Gastroesophageal sphincter (tissue), 4 donors: ENCODE measurements around the gene GDPD5. TPM values are rescaled to one million over a fixed set of nuclear protein-coding genes. Genes with fewer than 3 reads are reported as not detected.

Source experiments
- ATAC-seq: fragments of 150-250 bp; one replicate; pipeline ENCODE4 v1.9.1; 2016; ENCODE audit warnings: mild to moderate bottlenecking, moderate library complexity
- H3K27ac ChIP-seq, 4 donors: fragments of 200-600 bp; sonication (generic) in 3 of 4; 1 replicate in 3 of 4; 2 replicates in 1 of 4; pipeline ENCODE4 v1.5.1; 2016 to 2019
- H3K27me3 ChIP-seq: fragments of 200-600 bp; sonication (generic); one replicate; pipeline ENCODE4 v1.5.1; 2019
- H3K36me3 ChIP-seq, 2 donors: fragments of 200-600 bp; sonication (generic); one replicate each; pipeline ENCODE4 v1.5.1; 2019; ENCODE audit warnings: control low read depth in 1 of 2
- H3K4me1 ChIP-seq, 3 donors: fragments of 200-600 bp; sonication (generic); 1 replicate in 2 of 3; 2 replicates in 1 of 3; pipeline ENCODE4 v1.5.1; 2016 to 2019; ENCODE audit warnings: control low read depth in 2 of 3
- H3K4me3 ChIP-seq, 2 donors: fragments of 200-600 bp; sonication (generic); one replicate each; pipeline ENCODE4 v1.5.1; 2019; ENCODE audit warnings: mild to moderate bottlenecking in 1 of 2, moderate library complexity in 1 of 2
- H3K9me3 ChIP-seq, 3 donors: fragments of 200-600 bp; sonication (generic); one replicate each; pipeline ENCODE4 v1.5.1; 2017 to 2019; ENCODE audit warnings: control low read depth in 2 of 3
- CTCF ChIP-seq, 4 experiments: fragments of 200-600 bp in 2 of 4; fragments of 450-650 bp in 2 of 4; sonication (generic) in 1 of 4; IDR thresholded peaks; one replicate each; pipeline ENCODE4 v1.5.1; 2017 to 2019; ENCODE audit warnings: antibody characterized with exemption in 4 of 4, mild to moderate bottlenecking in 2 of 4, moderate library complexity in 2 of 4
- EP300 ChIP-seq: sonication (generic); formaldehyde crosslinking; IDR thresholded peaks from one replicate; pipeline ENCODE4 v1.6.1; 2017; ENCODE audit warnings: antibody characterized with exemption, mild to moderate bottlenecking
- POLR2A ChIP-seq, 2 donors: fragments of 450-650 bp; IDR thresholded peaks; one replicate each; pipeline ENCODE4 v1.6.1; 2017; ENCODE audit warnings: antibody characterized with exemption in 2 of 2, mild to moderate bottlenecking in 2 of 2, moderate library complexity in 1 of 2
- POLR2AphosphoS5 ChIP-seq: sonication (generic); formaldehyde crosslinking; IDR thresholded peaks from one replicate; pipeline ENCODE4 v1.6.1; 2017; ENCODE audit warnings: antibody characterized with exemption
- WGBS, 2 donors: methylation state at CpG; one replicate each; pipeline ENCODE4 v1.1.5; 2018; ENCODE audit warnings: low coverage in 1 of 2; 5-methylcytosine and 5-hydroxymethylcytosine counted together
- total RNA-seq, 4 donors: library from RNA; depleted of rRNA; stranded (reverse); fragments of >200 nt; gene quantifications; one replicate each; pipeline ENCODE4 v1.1.0, GENCODE V29; 2016

Gene GDPD5
- total RNA-seq, 4 donors from 2014 or later = 3.8 to 9.3 (median 6.4) TPM

GRCh38 chr11:75520688-75521087, 5.1 kb downstream of the GDPD5 start:
- Histone ChIP-seq H3K27ac (no peak overlapping the region), H3K4me1 (peaks cover 0 to 30% (median 10%) of the 10 kb centered on the region in 3 donors), H3K9me3 (no peaks in the 10 kb centered on the region), H3K36me3 (no peaks in the 10 kb centered on the region), H3K27me3 (peaks cover 13% of the 10 kb centered on the region), H3K4me3 (no peak overlapping the region)
- 100% methylated on average over 1 of the region's 7 CpGs; no CpG with 5 or more reads in 1 of the 2 donors for WGBS, 2 donors
- no peak for TF ChIP-seq EP300
- no peak for TF ChIP-seq CTCF (IDR thresholded peaks at IDR 0.05)
- TF ChIP-seq POLR2A (IDR thresholded peaks at IDR 0.05) = no peak
- TF ChIP-seq POLR2AphosphoS5 = no peak
- no peak for ATAC-seq

GRCh38 chr11:75518771-75519653, 6.7 kb downstream of the GDPD5 start:
- no peak for ATAC-seq
- Histone ChIP-seq H3K27me3 (peaks cover 11% of the 10 kb centered on the region), H3K9me3 (no peaks in the 10 kb centered on the region), H3K36me3 (no peaks in the 10 kb centered on the region), H3K4me3 (no peak overlapping the region), H3K27ac (no peak overlapping the region), H3K4me1 (peaks cover 0 to 13% (median 4%) of the 10 kb centered on the region in 3 donors)
- WGBS, 2 donors = 77 to 80% methylated on average over 3 to 7 of the region's 9 CpGs
- TF ChIP-seq CTCF (IDR thresholded peaks at IDR 0.05) (no peak), POLR2AphosphoS5 (no peak), EP300 (no peak), POLR2A (IDR thresholded peaks at IDR 0.05) (no peak)

GRCh38 chr11:75518204-75518549, 7.6 kb downstream of the GDPD5 start:
- no peak for ATAC-seq
- Histone ChIP-seq H3K4me1 (peaks cover 0 to 6% (median 0%) of the 10 kb centered on the region in 3 donors), H3K9me3 (no peaks in the 10 kb centered on the region), H3K4me3 (no peak overlapping the region), H3K36me3 (no peaks in the 10 kb centered on the region), H3K27me3 (peaks cover 2% of the 10 kb centered on the region), H3K27ac (no peak overlapping the region)
- TF ChIP-seq POLR2AphosphoS5 (no peak), POLR2A (IDR thresholded peaks at IDR 0.05) (no peak), EP300 (no peak), CTCF (IDR thresholded peaks at IDR 0.05) (no peak)
- WGBS, 2 donors = no CpG with 5 or more reads among the region's 3 CpGs

GRCh38 chr11:75516886-75517285, 8.9 kb downstream of the GDPD5 start:
- no peaks in the 10 kb centered on the region for H3K36me3 ChIP-seq
- H3K4me1 ChIP-seq = no peaks in the 10 kb centered on the region
- TF ChIP-seq CTCF (IDR thresholded peaks at IDR 0.05) (no peak), POLR2AphosphoS5 (no peak), EP300 (no peak), POLR2A (IDR thresholded peaks at IDR 0.05) (no peak)
- H3K27me3 ChIP-seq = no peaks in the 10 kb centered on the region
- no peak for ATAC-seq
- WGBS, 2 donors = 94 to 100% methylated on average over 4 to 6 of the region's 7 CpGs
- H3K9me3 ChIP-seq = no peaks in the 10 kb centered on the region
- H3K27ac ChIP-seq = no peak overlapping the region
- H3K4me3 ChIP-seq = no peak overlapping the region

- peaks cover 0 to under 1% (median 0%) of the 10 kb centered on the region in 3 donors for H3K4me1 ChIP-seq
- TF ChIP-seq EP300 = no peak
- TF ChIP-seq POLR2AphosphoS5 = no peak
- no peak for TF ChIP-seq POLR2A (IDR thresholded peaks at IDR 0.05)
- TF ChIP-seq CTCF (IDR thresholded peaks at IDR 0.05) = no peak
- no peak overlapping the region for H3K4me3 ChIP-seq
- H3K9me3 ChIP-seq = no peaks in the 10 kb centered on the region
- H3K36me3 ChIP-seq = no peaks in the 10 kb centered on the region
- 100% methylated on average over 3 of the region's 3 CpGs; no CpG with 5 or more reads in 1 of the 2 donors for WGBS, 2 donors
- no peak for ATAC-seq
- no peaks in the 10 kb centered on the region for H3K27me3 ChIP-seq
- H3K27ac ChIP-seq = no peak overlapping the region
These were observed 9.6 kb downstream of the GDPD5 start for GRCh38 chr11:75516140-75516539.
